D721Med (cell line): Measurements from ENCODE around the gene SLC26A6.

ENCODE experiments used
- DNase-seq: peaks from one replicate; pipeline ENCODE4 v3.0.0; 2011; ENCODE audit warnings: low spot score; ENCODE audit not compliant: insufficient read length
- FAIRE-seq: peaks from 2 replicates; lab custom pipeline; 2011; peaks lifted over from hg19 to GRCh38; lab: Jason Lieb, UNC
- TF ChIP-seq, protein P1 (sequence below): IDR thresholded peaks from 2 replicates; pipeline ENCODE4 v1.5.1; 2012; ENCODE audit warnings: mild to moderate bottlenecking, control low read depth; ENCODE audit not compliant: insufficient read depth; ENCODE audit errors: missing control alignments

Gene SLC26A6

GRCh38 chr3:48639944-48640606 is 4.8 kb upstream of the SLC26A6 start:
- TF ChIP-seq, protein P1, sequence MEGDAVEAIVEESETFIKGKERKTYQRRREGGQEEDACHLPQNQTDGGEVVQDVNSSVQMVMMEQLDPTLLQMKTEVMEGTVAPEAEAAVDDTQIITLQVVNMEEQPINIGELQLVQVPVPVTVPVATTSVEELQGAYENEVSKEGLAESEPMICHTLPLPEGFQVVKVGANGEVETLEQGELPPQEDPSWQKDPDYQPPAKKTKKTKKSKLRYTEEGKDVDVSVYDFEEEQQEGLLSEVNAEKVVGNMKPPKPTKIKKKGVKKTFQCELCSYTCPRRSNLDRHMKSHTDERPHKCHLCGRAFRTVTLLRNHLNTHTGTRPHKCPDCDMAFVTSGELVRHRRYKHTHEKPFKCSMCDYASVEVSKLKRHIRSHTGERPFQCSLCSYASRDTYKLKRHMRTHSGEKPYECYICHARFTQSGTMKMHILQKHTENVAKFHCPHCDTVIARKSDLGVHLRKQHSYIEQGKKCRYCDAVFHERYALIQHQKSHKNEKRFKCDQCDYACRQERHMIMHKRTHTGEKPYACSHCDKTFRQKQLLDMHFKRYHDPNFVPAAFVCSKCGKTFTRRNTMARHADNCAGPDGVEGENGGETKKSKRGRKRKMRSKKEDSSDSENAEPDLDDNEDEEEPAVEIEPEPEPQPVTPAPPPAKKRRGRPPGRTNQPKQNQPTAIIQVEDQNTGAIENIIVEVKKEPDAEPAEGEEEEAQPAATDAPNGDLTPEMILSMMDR, result no peak
- DNase-seq, result no peak
- FAIRE-seq, result no peak

DNA sequence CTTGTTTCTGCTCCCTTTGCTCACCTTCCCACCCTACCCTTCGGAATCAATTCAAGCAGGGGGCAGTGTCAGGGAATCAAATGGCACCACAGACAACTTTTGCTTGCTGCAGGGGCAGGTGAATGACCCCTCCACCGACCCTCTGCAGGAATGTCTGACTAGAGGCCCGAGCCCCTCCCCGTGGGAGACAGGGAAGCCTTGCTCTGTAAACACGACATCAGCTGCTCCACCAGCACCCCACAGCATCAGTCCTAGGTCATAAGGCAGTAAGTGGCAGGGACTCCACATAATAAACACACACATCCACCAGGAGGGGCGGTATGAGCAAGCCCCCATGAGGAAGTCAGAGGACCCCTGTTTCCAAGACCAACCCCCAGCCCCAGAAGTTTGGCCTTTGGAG is 2.0 kb upstream of the SLC26A6 start:
- FAIRE-seq (no peak), DNase-seq (no peak)
- TF ChIP-seq, protein P1, result no peak

DNA sequence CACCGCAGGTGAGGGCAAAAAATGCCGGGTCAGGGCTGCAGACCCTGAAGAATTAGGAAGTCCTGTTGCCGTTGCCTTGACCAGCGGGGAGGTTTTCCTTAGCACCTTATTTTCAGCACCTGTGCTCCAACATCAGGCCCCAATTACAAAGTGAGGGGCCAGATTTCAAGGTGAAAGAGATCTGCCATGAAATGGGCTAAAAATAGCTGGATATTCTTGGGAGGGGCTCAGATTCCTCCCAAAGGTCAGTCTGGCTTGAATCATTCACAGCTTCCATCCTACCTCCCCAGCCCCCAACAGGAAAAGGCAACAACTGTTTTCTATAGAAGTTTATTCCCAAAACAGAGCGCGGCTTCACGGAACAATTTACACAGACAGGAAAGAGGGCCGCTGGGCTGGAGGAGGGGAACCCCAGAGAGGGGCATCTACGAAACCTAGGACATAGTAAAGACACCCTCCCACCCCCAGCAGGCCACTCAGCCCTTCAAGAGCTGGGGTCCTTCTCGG is 941 bp upstream of the SLC26A6 start:
- TF ChIP-seq, protein P1, result no peak
- DNase-seq (no peak), FAIRE-seq (no peak)

- DNase-seq, result peak; percentile 65
- FAIRE-seq, result no peak
- TF ChIP-seq, protein P1, result no peak
Observed at GRCh38 chr3:48634661-48635221, 520 bp downstream of the SLC26A6 start.

GRCh38 chr3:48633743-48634142 is 1.5 kb downstream of the SLC26A6 start:
- FAIRE-seq, result no peak
- TF ChIP-seq, protein P1, result no peak
- no peak for DNase-seq

DNA sequence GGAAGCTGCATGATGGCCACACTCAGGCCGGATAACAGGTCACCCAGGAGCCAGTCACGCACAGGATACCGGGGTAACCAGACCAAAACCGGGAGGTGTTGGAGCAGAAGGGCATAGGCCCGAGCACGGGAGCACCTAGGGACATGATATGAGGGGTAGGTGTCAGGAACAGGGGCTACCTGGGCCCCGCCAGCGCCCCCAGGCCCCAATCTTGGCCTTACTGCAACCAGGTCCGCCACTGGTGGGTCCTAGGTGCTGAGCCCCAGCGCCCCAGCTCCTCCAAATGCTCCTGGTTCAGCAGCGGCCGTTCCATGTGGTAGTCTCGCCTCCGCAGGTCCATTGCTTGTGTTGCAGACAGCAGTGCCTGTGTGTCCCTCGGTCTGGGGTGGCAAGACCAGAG is 2.0 kb downstream of the SLC26A6 start:
- FAIRE-seq, result no peak
- TF ChIP-seq, protein P1, result no peak
- DNase-seq, result no peak
